Effector memory CD4-positive, alpha-beta T cell (primary cell): ENCODE data around the gene FZD1.

Source experiments
- DNase-seq, 3 donors: peaks; one replicate each; pipeline ENCODE4 v3.0.0-alpha.2; 2020
- H3K27ac ChIP-seq: 2 replicates; pipeline ENCODE4 v1.7.0; 2013; ENCODE audit warnings: mild to moderate bottlenecking, low read length, moderate library complexity; ENCODE audit not compliant: insufficient read depth, poor library complexity, severe bottlenecking
- H3K27me3 ChIP-seq: replicated peaks from 2 replicates; pipeline ENCODE4 v1.7.0; 2013; ENCODE audit warnings: mild to moderate bottlenecking, low read length; ENCODE audit not compliant: insufficient read depth, control insufficient read depth, poor library complexity, severe bottlenecking
- H3K36me3 ChIP-seq: 2 replicates; pipeline ENCODE4 v1.7.0; 2013; ENCODE audit warnings: mild to moderate bottlenecking, low read length, moderate library complexity; ENCODE audit not compliant: control insufficient read depth, insufficient read depth
- H3K4me1 ChIP-seq: 2 replicates; pipeline ENCODE4 v1.7.0; 2013; ENCODE audit warnings: low read length, mild to moderate bottlenecking; ENCODE audit not compliant: control insufficient read depth, insufficient read depth, poor library complexity, severe bottlenecking
- H3K4me3 ChIP-seq: 2 replicates; pipeline ENCODE4 v1.7.0; 2013; ENCODE audit warnings: low read length, low read depth, mild to moderate bottlenecking; ENCODE audit not compliant: insufficient read depth, poor library complexity, severe bottlenecking
- H3K9me3 ChIP-seq: 2 replicates; pipeline ENCODE4 v1.7.0; 2013; ENCODE audit warnings: mild to moderate bottlenecking, low read length, moderate library complexity; ENCODE audit not compliant: control insufficient read depth

FZD1 gene

DNA sequence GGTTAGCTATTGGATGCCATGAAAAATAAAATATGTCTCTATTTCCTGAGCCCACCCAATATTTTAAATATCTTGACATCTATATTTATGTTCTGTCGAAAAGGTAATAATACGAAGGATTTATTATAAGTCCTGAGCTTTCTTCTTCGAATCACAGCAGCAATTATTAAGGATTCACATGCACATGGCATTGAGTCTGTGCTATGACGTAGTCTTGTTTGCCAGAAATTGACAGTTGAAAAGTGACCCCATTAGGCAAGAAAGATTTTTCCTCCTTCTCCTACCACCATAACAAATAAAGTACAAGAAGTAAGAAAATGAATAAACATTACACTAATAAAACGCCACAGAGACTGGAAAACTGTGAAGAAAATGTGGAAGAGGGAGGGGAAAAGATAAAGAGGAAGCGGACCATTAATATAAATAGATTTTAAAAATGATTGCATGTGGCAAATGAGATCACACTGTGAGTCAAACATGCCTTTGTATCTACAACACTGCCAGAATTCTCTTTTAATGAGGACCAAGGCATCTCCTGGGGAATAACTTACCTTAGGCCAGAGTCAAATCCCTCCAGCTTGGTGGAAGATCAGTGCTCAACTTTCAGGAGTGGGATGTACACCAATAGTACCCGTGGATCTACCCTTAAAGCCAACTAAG is 21.6 kb downstream of the FZD1 start:
- H3K27me3 ChIP-seq: no peaks in the 10 kb centered on the region
- no peak overlapping the region for H3K4me3 ChIP-seq
- no peaks in the 10 kb centered on the region for H3K9me3 ChIP-seq
- no peaks in the 10 kb centered on the region for H3K4me1 ChIP-seq
- H3K27ac ChIP-seq: no peak overlapping the region
- no peaks in the 10 kb centered on the region for H3K36me3 ChIP-seq
- DNase-seq: no peak

DNA sequence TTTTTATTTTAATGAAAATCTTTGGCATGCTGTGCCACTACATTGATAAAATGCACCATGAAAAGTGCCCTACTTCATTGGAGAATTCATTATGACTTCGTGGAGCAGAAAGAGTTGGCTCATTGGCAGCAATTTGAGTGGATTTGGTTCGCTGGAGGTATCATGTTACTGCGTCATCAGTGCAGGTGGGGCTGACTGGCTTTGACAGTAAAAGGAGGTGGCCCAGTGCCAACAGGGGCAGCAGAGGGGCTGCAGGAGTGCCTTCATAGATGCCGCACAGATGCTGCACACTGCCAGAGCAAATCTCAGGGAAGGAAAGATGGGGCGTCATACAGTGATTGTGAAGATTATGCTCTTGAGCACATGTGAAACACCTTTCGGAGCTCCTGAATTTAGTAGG is 22.2 kb downstream of the FZD1 start:
- no peak overlapping the region for H3K4me3 ChIP-seq
- no peaks in the 10 kb centered on the region for H3K36me3 ChIP-seq
- no peaks in the 10 kb centered on the region for H3K9me3 ChIP-seq
- H3K27ac ChIP-seq: no peak overlapping the region
- no peaks in the 10 kb centered on the region for H3K4me1 ChIP-seq
- H3K27me3 ChIP-seq: no peaks in the 10 kb centered on the region
- no peak for DNase-seq

DNA sequence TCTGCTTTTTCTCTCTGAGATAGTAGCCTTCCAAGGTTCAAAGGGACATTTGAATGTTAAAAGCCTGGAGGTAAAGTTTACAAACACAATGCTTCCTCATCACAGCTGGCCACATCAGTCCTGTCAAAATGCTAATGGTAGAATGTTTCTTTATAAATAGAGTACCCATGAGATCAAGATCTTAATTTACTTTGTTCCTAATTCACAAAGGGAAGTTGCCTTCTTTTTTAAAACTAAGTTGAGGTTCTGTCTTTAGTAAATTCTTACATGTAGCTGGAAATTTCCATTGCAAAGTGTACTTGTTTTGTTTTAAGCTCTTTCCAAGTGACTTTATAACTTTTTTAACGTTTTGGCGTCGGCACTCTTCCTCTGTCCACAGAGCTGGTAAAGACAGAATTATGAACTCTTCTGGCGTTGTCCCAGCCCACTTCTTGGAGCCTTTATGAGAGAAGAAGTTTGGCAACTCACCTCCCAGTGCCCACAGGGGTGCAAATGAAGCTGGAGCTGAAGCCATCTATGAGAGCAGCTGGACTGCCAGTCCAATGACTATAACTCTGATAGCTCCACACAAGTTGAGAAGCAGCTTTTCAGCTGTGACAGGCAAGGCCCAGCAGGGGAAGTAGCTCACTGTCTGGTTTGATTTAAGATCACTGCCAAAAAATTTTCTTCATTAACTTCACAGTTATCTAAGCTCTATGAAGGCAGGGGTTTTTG is 23.3 kb downstream of the FZD1 start:
- Histone ChIP-seq H3K4me3 (no peak overlapping the region), H3K36me3 (no peaks in the 10 kb centered on the region), H3K9me3 (no peaks in the 10 kb centered on the region), H3K27me3 (no peaks in the 10 kb centered on the region), H3K27ac (no peak overlapping the region), H3K4me1 (no peaks in the 10 kb centered on the region)
- no peak for DNase-seq

DNA sequence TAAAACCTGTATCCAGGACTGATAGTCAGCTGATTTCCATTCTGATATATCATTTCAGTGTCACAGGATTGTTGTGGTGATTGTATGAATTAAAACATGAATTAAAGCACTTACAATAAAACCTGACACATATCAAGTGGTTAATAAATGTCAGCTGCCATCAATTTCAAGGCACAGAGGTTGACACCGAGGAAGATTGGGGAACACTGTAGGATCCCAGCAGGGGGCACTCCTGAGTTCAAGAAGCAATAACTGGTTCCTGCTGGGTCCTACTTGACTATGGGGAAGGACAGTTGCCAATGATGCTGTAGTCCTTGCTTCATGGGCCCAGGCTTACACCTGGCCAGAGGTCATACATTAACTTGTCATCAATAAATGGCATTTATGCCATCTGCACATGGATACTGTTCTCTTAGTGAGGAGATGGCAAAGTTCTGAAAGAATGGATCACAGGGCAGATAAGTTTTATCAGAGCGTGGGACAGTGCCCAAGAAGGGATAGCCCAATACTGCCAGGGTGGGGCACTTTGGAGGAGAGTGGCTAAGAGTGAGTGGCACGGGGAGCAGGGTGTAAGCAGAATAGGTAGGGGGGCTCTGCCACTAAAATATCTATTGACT is 24.1 kb downstream of the FZD1 start:
- Histone ChIP-seq H3K4me1 (no peaks in the 10 kb centered on the region), H3K27me3 (no peaks in the 10 kb centered on the region), H3K9me3 (no peaks in the 10 kb centered on the region), H3K36me3 (no peaks in the 10 kb centered on the region), H3K27ac (no peak overlapping the region), H3K4me3 (no peak overlapping the region)
- DNase-seq: no peak

DNA sequence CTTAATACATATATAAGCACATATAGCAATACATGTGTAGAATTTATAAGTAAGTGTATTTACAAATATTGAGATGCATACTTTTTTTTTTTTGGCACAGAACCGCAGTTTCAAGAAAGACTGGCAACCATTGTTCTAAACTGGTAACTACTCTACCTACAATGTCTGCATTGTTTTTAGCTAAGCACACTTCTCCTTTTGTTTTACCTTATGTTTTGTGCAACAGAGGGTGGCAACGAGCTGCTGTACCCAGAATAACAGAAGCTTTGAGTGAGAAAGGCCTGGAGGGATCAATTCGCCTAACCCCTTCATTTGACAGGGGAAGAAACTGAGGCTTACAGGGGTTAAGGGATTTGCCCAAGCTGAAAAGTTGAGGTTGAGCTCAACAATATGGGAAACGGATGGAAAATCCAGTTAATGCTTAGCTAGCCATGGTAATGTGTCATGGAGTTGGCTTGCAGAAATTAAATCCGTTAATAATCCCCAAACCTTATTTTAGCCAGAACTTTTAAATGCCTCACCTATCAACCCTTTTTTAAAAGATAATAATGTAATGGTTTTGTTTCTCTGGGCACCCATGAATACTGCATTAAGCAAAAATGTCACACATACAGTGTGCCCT is 25.5 kb downstream of the FZD1 start:
- Histone ChIP-seq H3K9me3 (no peaks in the 10 kb centered on the region), H3K36me3 (no peaks in the 10 kb centered on the region), H3K27me3 (no peaks in the 10 kb centered on the region), H3K4me1 (no peaks in the 10 kb centered on the region), H3K4me3 (no peak overlapping the region), H3K27ac (no peak overlapping the region)
- no peak for DNase-seq

DNA sequence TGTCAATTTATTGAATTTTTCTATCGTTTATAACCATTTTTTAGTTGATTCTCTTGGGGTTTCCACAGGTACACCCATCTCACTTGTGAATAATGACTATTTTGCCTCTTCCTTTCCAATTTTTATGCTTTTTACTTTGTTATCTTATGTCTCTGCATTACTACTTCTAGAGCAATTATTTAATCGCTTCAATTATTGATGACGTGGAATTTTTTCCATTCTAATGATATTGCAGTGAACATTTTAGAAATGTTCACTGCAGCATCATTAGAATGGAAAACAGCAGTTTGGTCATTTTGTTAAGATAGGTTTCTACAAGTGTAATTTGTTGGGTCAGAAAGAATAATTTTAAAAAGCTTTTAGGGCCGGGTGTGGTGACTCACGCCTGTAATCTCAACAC is 27.1 kb downstream of the FZD1 start:
- no peaks in the 10 kb centered on the region for H3K36me3 ChIP-seq
- no peak overlapping the region for H3K4me3 ChIP-seq
- no peaks in the 10 kb centered on the region for H3K4me1 ChIP-seq
- H3K27ac ChIP-seq: no peak overlapping the region
- no peak for DNase-seq
- no peaks in the 10 kb centered on the region for H3K27me3 ChIP-seq
- H3K9me3 ChIP-seq: no peaks in the 10 kb centered on the region

DNA sequence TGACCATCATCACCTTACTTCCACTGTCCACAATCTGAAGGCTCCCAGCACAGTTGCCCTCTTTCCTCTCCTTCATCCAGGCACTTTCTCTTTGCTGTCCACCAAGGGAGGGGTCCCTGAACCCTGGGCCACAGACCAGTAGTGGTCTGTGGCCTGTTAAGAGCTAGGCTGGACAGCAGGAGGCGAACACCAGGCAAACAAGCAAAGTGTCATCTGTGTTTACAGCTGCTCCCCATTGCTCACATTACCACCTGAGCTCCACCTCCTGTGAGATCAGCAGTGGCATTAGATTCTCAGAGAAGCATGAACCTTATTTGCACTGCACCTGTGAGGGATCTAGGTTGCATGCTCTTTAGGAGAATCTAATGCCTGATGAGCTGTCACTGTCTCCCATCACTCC is 27.7 kb downstream of the FZD1 start:
- H3K4me3 ChIP-seq: no peak overlapping the region
- H3K27me3 ChIP-seq: no peaks in the 10 kb centered on the region
- DNase-seq: no peak
- H3K36me3 ChIP-seq: no peaks in the 10 kb centered on the region
- H3K4me1 ChIP-seq: no peaks in the 10 kb centered on the region
- H3K9me3 ChIP-seq: no peaks in the 10 kb centered on the region
- no peak overlapping the region for H3K27ac ChIP-seq

DNA sequence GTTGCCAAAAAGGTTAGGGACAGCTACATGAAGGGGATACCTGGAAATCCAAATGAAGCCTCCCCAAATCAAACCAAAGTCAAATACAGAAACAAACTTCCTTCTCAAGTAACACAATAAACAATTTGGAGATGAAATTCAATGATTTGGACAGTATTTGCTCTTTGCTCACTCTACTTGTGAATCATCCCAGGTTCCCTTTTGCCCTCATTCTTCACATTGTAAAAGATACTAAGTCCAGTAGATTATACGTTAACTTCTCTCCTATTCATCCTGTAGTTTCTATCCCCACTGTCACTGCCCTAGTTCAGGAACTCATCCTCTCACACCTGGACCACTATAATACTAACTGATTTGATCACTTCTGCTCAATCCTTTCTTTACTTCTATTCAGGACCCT is 28.3 kb downstream of the FZD1 start:
- no peaks in the 10 kb centered on the region for H3K36me3 ChIP-seq
- no peak overlapping the region for H3K4me3 ChIP-seq

DNA sequence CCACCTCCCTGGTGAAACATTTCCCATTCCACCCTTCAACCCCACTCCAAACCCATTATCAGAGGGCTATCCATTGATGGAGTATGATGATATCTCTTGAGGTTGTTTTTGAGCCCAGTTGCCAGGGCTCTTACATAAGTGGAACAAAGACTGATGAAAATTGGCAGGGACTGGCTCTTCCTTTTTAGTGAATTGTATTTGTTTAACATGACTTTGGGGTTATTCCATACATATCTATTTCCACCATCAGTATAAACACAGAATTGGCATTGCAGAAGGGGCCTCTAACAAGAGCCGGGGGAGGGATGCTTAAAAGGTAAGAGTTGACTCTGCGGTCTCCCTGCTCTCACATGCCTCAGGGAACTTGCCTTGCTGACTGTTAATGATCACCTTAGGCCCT is 28.9 kb downstream of the FZD1 start:
- Histone ChIP-seq H3K4me1 (no peaks in the 10 kb centered on the region), H3K36me3 (no peaks in the 10 kb centered on the region), H3K27me3 (no peaks in the 10 kb centered on the region), H3K27ac (no peak overlapping the region), H3K4me3 (no peak overlapping the region), H3K9me3 (no peaks in the 10 kb centered on the region)
- no peak for DNase-seq

More for the DNA sequence above, 28.3 kb downstream of the FZD1 start:
- Histone ChIP-seq H3K9me3 (no peaks in the 10 kb centered on the region), H3K27ac (no peak overlapping the region), H3K4me1 (no peaks in the 10 kb centered on the region), H3K27me3 (no peaks in the 10 kb centered on the region)
- DNase-seq: no peak

DNA sequence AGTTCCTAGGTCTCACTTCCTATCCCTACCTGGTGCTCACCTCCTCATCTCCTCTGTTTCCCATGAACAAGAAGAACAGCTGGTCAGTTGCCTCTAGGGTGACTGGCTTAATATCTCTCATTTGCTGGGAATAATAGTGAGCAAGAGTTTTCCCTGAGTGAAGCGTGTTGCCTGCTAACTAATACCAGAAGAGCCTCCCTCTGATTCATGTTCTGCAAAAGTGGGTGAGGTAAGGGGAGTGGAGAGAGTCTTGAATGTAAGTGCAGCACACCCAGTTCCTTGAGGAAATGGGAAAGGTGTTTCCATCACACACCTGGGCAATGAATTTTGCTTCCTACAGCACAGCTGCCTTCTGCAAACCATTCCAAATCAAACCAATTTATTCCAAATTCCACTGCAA is 29.6 kb downstream of the FZD1 start:
- Histone ChIP-seq H3K9me3 (no peaks in the 10 kb centered on the region), H3K36me3 (no peaks in the 10 kb centered on the region), H3K27ac (no peak overlapping the region), H3K4me1 (no peaks in the 10 kb centered on the region), H3K27me3 (no peaks in the 10 kb centered on the region), H3K4me3 (no peak overlapping the region)
- DNase-seq: no peak
